Measurements from ENCODE around the gene USP22.

- no peak for TF ChIP-seq CTCF (conservative IDR thresholded peaks at IDR 0.05; ENCODE audit: low read depth in 2 of 2)
- no peak for TF ChIP-seq NANOG (IDR thresholded peaks at IDR 0.05; ENCODE audit: borderline replicate concordance)
- TF ChIP-seq EZH2 (IDR thresholded peaks at IDR 0.05; ENCODE audit: low read depth, unreplicated experiment): no peak
- TF ChIP-seq EZH2phosphoT487 (IDR thresholded peaks at IDR 0.05; ENCODE audit: unreplicated experiment): no peak
- TF ChIP-seq POLR2AphosphoS5 (IDR thresholded peaks at IDR 0.05; ENCODE audit: low read depth): no peak
- TF ChIP-seq STAT1 (IDR thresholded peaks at IDR 0.05; ENCODE audit: unreplicated experiment): no peak
These were observed 81.2 kb downstream of the USP22 start for GRCh38 chr17:20961586-20961985.

Data from GM23338 (cell line).